NCI-H1417 treated with DMSO at 0.1 percent for 48 hours (cell line): ENCODE measurements around the gene HSPB6.

Experiments used
- DNase-seq: peaks from one replicate; lab custom pipeline; 2025; lab: John Stamatoyannopoulos, UW

Gene HSPB6

DNA sequence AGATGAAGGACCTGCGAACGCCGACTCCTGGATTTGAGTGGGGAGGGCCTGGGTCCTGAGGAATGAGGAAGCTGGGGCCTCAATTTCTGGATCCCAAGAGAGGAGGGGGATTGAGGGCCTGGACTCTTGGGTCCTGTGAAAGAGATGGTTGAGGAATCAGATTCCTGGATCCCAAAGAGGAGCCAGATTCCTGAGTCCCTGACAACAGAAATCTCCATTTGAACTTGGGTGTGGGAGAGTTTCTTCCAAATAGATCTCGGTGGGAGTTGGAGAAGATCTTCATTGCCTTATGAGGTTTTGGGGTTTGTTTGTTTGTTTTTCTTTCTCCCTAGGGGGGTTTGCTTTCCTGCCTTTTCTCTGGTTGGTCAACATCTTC lies 10.8 kb downstream of the HSPB6 start:
- DNase-seq = no peak

DNA sequence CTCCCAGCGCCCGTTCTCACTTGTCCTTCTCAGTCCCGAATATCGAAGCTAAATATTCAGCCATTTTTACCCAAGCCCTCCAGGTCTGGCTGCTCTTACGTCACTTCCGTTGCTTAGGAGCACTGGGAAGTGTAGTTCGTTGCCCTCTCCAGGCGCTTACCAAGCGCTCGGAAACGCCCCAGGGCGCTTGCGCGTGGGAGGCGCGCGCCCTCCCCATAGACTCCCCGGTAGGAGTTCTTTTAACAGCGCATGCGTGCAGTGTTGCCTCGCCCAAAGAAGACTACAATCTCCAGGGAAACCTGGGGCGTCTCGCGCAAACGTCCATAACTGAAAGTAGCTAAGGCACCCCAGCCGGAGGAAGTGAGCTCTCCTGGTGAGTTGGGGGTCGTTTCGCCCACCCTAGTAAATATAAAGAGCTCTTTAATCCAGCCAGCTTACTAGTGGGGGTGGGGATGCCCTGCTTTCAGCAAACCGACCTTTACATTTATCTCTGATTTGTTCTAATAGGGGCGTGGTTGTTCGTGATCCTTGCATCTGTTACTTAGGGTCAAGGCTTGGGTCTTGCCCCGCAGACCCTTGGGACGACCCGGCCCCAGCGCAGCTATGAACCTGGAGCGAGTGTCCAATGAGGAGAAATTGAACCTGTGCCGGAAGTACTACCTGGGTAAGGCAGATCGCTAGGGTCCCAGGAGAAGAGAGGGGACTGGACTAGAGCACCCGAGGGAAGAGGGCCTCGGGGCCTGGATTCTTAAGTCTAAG lies 11.3 kb downstream of the HSPB6 start, which contains the start of the genes PSENEN and U2AF1L4:
Gene PSENEN, plus strand, starts transcription at position 324 of the 759 bp plus-strand sequence. Its CDS starts 280 bp downstream, at position 604.
Gene U2AF1L4, minus strand, starts transcription at position 91 of the 759 bp plus-strand sequence. Its CDS starts 27 bp downstream, at position 64.
- peak; percentile 78 for DNase-seq

DNA sequence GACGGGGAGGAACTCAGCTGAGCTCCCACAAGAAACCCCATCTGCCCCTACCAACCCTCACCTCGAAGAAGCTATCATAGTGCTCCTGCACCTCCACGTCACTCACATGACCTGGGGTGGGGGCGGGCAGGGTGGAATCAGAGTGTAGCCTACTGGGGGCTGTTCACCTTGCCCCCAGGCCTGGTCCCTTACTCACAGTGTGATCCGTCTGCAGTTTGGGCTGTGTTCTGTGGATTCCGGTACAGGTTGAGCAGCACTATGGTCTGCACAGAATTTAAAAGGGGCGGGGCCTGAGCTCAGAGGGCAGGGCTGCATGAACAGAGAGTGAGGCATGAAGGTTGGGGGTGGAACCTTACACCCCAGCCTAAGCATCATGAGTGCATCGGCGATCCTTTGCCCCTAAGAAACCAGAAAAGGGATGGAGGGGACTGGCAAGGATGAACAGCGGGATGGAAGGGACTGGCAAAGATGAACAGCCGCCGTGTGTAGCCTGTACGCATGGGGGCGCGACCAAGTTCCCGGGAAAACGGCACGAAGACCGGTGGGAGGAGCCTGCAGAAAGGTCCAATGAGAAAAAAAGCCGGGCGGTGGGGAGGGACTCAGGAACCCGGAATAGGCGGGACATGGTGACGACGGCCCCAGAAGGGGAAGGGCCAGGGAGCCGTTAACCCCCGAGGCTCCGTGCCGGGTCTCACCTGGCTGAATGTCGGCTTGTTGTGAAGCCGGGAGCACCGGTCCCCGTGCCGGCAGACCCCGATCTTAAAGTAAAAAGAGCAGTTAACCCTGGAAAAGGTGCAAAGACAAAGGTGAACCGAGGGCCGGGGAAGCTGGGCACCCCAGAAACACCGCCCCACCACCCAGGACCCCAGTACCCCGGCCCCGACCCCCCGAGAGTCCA lies 12.2 kb downstream of the HSPB6 start:
- DNase-seq = peak; percentile 76

DNA sequence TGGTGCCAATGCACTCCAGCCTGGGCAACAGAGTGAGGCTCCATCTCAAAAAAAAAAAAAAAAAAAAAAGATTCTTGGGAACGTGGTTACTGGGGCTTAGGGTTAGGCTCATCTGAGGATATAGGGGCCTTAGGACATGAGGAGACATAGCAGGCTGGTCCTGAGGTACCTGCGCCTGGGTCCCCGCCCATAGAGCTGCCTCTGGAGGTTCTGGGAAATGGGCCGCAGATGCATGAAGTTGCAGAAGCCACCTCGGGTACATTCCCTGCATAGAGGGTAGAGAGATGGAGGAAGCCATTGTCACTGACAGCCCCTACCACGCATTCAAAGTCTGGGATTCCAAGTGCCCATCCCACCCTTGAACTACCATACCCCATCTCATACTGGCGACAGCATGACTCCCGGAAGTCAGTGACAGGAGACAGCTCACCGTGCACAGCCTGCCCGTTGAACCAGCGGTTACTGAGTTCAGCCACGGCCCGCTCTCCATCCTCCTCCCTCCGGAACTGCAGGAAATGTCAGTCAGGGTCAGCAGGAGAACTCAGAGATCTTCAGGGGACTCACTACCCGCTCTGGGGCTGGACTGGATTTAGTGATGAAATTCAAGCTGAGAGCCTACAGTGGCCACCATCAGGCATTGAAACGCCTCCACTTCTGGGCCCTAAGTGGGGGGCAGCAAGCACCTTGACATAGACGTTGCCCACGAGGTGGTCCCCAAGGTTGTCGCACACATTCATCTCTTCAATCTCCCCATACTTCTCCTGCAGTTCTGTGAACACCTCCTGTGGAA lies 13.0 kb downstream of the HSPB6 start:
- DNase-seq = no peak

DNA sequence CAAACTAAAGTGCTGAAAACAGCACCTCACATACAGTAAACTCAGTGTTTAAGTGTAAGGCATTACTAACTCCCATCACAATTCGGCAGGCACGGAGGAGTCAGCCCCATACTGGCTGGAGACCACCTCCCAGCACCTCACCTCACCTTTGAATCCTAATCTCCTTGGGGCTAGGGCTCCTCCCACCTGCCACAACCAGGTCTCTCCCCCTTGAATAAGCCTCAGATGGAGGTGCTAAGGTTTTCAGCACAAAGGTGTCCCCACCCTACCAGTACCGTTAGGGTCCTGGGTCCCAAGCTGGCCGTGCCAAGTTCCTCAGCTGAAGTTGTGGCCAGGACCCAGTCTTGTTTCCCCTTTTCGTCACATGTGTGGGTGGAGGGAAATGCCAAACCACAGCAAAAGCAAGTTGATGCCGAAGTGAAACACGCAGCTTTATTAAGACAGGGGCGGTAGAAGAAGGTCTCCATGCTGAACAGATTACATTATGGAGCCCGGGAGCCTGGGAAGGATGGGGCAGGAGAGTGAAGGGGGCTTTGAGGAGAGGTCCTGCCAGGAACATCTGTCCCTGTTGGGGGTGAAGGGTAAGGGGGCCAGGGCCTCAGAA lies 14.6 kb downstream of the HSPB6 start, which contains the start of gene IGFLR1:
Gene IGFLR1, minus strand, starts transcription at position 332 of the 604 bp plus-strand sequence. CDS start 1,272 bp downstream, outside the sequence.
- no peak for DNase-seq

DNA sequence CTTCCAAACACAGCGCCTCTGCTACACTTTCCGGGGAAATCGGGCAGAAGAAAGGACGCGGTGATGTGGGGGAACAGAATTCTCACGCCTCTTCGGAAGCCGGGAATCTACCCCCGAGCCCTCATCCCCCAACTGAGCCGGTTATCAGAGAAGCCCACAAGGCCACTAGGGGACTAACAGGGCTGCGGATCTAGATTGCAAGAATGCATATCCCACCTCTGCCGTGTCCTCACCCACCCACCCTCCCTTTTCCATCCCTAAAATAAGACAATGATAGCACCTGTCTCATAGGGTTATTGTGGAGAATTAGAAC lies 15.7 kb downstream of the HSPB6 start:
- DNase-seq = no peak

DNA sequence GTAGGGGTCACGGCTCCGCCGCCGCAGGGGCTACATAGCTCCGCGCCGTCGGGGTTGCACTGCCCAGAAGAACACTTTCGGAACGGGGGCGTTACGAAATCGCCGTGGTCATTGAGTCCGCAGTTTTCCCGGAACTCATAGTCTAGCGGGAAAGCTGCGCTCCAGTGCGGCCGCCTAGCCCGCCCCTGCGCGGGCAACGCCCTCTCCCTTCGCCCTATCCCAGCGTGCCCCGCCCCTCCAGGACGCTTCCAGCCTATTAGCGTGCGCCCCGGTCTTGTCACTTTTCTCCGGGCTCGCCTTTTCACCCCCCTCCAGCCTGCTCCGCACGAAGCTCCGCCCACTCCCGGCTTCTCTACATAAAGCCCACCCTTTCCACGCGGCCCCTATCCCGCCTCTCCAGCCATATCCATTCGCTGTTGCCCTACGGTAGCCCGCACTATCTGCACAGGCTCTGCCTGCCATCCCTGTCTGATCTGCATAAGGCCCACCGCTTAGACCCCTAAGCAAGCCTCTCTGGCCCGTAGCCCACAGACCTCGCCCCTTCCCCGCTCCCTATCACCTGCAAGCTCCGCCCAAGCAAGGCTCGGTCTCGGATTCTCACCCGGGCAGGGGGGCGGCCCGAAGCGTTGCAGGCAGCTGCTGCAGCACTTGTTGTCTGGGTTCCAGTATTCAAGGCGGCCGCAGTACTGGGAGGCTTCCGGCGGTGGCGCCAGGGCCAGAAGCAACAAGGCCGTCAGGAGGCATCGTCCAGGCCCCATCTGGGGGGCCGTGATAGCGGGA lies 16.2 kb downstream of the HSPB6 start:
- DNase-seq = peak; percentile 88

DNA sequence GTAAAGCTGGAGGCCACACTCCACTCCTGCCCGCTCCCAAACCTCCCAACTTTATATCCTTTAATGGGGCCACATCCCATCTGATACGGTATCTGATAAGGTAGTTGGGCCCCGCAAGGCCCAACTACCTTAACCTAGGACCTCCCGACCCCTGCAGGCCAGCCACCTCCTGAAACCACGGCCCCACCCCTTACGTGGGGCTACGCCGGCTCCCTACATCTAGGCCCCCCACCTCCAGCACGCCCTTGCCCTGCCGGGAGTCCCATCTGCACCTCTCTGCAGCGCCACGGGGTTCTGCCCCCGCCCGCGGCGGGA lies 16.8 kb downstream of the HSPB6 start:
- no peak for DNase-seq

DNA sequence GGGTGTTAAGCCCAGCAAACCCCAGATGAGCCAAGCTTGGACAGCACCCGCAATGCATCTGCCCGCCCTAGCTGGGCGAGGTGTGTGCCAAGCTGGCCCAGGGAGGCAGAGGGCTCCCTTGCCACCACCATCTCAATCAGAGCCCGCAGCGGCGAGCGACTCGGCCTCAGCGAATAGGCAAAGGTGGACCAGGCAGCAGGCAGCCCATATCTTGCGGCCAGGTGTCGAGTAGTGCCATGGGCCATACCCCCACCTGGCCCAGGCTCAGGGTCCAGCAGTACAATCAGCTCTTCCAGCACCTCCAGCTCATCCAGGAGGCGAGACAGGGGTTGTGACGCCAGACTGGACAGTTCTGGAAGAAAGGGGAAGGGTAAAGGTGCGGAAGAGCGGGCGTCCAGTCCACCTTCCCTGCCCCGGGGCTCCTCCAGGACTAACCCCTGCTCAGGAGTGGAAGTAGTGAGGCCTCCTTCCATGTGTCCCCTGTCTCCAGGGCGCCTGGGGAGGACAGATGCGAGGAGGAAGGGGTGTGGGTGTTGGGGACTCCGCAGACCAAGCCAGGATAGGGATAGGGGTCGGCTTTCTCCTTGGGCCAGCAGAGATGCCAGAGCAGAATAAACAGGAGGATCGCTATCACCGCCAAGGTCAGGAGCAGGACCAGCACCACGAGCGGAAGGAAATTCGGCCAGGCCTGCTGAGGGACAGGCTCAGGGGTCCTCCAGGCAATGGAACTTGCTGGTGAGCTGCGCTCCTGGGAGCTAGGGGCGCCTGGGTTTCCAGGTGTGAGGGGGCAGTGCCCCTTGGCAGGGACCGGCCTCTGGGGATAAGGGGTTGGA lies 17.3 kb downstream of the HSPB6 start:
- DNase-seq = no peak

DNA sequence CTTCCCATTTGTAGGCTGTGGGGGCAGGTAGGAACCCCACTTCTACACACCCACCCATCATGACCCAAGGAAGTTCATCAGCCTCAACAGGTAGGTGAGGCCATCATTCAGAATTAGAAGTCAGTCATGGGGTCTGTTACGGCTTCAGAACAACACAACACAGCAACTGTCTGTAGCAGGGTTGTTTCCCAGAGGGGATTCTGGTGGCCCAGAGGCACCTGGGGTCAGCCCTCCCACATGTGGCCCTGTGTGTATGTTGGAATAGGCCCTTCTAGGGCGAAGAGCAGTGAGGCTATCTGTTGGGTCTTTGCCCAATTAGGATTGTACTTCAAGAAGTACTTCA lies 18.0 kb downstream of the HSPB6 start:
- DNase-seq = no peak

DNA sequence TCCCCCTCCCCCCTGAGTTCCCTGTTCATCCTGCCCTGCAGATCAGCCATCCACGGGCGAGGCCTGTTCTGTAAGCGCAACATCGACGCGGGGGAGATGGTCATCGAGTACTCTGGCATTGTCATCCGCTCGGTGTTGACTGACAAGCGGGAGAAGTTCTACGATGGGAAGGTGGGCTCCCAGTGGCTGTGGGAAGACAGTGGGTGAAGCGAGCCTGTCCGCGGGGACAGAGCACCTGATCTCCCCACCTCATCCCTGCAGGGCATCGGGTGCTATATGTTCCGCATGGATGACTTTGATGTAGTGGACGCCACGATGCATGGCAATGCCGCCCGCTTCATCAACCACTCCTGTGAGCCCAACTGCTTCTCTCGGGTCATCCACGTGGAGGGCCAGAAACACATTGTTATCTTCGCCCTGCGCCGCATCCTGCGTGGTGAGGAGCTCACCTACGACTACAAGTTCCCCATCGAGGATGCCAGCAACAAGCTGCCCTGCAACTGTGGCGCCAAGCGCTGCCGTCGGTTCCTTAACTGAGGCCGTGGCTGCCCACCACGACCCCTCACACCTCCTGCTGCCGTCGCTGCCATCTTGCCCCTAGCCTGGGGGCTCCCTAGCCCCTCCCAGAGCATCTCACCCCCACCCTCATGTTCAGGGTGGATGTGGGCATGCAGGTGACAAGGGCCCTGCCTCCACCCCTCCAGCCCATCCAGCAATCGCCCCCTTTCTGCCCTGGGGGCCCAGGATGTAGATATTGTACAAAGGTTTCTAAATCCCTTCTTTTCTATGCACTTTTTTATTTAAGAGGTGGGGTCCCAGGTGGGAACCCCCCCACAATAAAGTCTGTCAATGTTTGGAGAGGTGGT lies 18.6 kb downstream of the HSPB6 start:
- DNase-seq = no peak

DNA sequence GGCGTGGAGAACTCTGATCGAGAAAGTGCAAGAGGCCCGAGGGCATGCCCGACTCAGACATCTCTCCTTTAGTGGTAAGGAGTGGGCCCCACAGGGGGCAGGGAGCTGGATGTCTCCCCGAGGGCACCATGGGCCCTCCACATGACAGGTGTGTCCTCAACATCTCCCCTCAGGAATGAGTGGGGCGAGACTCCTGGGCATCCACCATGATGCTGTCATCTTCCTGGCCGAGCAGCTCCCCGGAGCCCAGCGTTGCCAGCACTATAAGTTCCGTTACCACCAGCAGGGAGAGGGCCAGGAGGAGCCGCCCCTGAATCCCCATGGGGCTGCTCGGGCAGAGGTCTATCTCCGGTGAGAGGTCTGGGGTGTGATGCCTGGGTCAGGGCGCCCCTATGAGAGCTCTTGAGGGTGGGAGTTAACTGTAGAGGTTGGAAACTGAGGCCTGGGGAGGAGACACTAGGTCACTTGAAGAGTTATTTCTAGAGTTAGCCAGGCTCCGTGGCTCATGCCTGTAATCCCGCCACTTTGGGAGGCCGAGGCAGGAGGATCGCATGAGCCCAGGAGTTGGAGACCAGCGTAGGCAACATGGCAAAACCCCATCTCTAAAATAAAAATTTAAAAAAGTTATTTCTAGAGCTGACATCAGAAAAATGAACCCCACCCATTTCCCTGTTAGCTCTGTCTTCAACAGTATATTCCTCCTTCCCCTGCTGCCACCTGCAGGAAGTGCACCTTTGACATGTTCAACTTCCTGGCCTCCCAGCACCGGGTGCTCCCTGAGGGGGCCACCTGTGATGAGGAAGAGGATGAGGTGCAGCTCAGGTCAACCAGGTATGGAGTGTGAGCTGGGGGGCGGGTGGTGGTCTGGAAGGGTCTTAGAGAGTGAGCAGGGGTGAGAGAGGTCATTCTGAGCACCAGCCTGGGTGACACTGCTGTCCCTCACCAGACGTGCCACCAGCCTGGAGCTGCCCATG lies 19.6 kb downstream of the HSPB6 start:
- no peak for DNase-seq

DNA sequence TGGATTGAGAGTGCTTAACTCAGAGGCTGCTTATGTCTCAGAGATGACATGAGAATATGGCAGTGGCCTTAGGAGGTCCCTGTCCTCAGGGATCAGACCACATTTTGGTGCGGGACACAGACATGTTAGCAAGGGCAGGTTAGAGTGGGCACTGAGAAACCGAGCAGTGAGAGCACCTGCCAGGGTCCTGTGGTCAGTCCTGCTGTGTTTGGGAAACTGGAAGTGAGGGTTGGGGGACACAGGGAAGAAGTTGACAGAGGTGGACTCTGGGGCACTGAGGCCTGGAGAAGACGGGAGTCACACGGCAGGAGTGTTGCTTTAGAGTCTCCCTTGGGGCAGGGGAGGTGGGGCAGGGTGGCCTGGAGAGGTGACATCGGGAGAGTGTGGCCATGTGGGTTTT lies 21.9 kb downstream of the HSPB6 start:
- DNase-seq = no peak

DNA sequence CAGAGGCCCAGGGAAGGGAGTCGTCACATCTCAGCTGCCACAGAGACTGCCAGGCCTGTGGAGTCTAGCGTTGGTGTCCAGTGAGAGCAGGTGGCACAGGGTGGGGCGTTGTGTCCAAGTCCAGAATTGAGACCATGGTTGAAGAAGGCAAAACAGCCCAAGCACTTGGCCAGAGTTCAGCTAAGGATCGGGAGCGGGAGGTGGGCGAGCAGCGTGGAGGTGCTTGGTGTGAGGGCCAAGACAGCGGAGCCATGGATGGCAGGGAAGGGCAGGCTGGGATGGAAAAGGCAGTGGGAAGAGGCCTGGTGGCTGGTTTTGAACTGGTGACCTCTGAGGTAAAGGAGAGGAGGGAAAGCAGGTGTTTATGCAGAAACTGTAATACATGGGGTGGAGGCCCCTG lies 22.6 kb downstream of the HSPB6 start:
- DNase-seq = no peak

DNA sequence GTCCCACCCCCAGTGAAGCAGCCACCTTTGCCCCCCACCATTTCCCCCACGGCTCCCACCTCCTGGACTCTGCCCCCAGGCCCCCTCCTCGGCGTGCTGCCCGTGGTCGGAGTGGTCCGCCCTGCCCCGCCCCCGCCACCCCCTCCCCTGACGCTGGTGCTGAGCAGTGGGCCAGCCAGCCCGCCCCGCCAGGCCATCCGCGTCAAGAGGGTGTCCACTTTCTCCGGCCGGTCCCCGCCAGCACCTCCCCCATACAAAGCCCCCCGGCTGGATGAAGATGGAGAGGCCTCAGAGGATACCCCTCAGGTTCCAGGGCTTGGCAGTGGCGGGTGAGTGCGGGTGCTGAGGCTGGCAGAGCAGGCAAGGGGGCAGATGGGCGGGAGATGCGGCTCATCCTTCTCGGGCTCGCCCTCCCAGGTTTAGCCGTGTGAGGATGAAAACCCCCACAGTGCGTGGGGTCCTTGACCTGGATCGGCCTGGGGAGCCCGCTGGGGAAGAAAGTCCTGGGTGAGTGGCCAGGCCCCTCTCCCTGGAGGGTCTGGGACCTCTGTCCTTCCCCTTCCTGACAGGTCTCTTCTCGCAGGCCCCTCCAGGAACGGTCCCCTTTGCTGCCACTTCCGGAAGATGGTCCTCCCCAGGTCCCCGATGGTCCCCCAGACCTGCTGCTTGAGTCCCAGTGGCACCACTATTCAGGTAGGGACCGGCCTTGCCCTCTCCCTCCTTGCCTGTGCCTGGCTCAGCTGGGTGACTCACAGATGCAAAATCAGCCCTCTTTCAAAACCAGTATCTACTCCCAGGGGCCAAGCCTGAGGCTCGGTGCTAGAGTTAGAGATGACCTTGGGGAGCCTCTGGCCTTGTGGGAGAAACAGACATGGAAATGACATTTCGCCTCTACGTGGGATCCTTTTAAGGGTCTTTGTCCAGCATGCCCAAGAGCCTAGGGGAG lies 23.4 kb downstream of the HSPB6 start:
- no peak for DNase-seq

DNA sequence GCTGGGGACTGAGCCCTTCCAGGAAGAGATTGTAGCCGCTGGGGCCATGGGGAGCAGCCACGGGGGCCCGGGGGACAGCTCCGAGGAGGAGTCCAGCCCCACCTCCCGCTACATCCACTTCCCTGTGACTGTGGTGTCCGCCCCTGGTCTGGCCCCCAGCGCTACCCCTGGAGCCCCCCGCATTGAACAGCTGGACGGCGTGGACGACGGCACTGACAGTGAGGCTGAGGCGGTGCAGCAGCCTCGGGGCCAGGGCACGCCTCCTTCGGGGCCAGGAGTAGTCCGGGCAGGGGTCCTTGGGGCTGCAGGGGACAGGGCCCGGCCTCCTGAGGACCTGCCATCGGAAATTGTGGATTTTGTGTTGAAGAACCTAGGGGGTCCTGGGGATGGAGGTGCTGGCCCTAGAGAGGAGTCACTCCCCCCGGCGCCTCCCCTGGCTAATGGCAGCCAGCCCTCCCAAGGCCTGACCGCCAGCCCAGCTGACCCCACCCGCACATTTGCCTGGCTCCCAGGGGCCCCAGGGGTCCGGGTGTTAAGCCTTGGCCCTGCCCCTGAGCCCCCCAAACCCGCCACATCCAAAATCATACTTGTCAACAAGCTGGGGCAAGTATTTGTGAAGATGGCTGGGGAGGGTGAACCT lies 24.2 kb downstream of the HSPB6 start:
- no peak for DNase-seq
